BLaER1 treated with 17β-estradiol and CSF1 and Interleukin-3, amounts not matched to agents 10 nM and 100 nM (cell line): Measurements from ENCODE around the gene SLC19A1.

Experiments used
- H3K27ac ChIP-seq, 11 experiments: shearing (Covaris generic); formaldehyde crosslinking; 2 replicates each; pipeline ENCODE4 v1.8.1; 2022
- H3K27me3 ChIP-seq, 11 experiments: shearing (Covaris generic); formaldehyde crosslinking; 2 replicates each; pipeline ENCODE4 v1.8.1; 2022
- H3K36me3 ChIP-seq, 11 experiments: shearing (Covaris generic); formaldehyde crosslinking; 2 replicates each; pipeline ENCODE4 v1.8.1; 2022
- H3K4me1 ChIP-seq, 10 experiments: shearing (Covaris generic); formaldehyde crosslinking; 2 replicates each; pipeline ENCODE4 v1.8.1; 2022
- H3K4me2 ChIP-seq, 11 experiments: shearing (Covaris generic); formaldehyde crosslinking; 2 replicates each; pipeline ENCODE4 v1.8.1; 2022
- H3K4me3 ChIP-seq, 10 experiments: shearing (Covaris generic); formaldehyde crosslinking; 2 replicates each; pipeline ENCODE4 v1.8.1; 2022
- H3K9ac ChIP-seq, 11 experiments: shearing (Covaris generic); formaldehyde crosslinking; 2 replicates each; pipeline ENCODE4 v1.8.1; 2022
- H3K9me3 ChIP-seq, 11 experiments: shearing (Covaris generic); formaldehyde crosslinking; replicated peaks in 1 of 11; 2 replicates each; pipeline ENCODE4 v1.8.1; 2022
- H4K20me1 ChIP-seq, 11 experiments: shearing (Covaris generic); formaldehyde crosslinking; 2 replicates each; pipeline ENCODE4 v1.8.1; 2022
- Cebpa-rat ChIP-seq, 11 experiments: shearing (Covaris generic); IDR thresholded peaks; 2 replicates each; pipeline ENCODE4 v1.8.1; 2022

Gene SLC19A1

GRCh38 chr21:45477176-45478114 is 64.8 kb downstream of the SLC19A1 start:
- Histone ChIP-seq H3K36me3 (no peaks in the 10 kb centered on the region), H3K27me3 (peaks cover 0 to 9% (median 0%) of the 10 kb centered on the region in 11 experiments; a peak in 4 of 22 replicates), H3K4me2 (peak overlapping the region; percentile 82 to 98 (median 96)), H3K4me1 (peaks cover 59 to 76% (median 72%) of the 10 kb centered on the region in 10 experiments), H3K9me3 (peaks cover 0 to 4% (median 0%) of the 10 kb centered on the region in 11 experiments; a peak in 4 of 22 replicates), H4K20me1 (no peaks in the 10 kb centered on the region), H3K9ac (peak overlapping the region; percentile 67 to 83 (median 75); a peak in 21 of 22 replicates), H3K27ac (peak overlapping the region; percentile 68 to 93 (median 86); a peak in 21 of 22 replicates), H3K4me3 (peak overlapping the region; percentile 11 to 68 (median 44); a peak in 18 of 20 replicates)
- no peak for TF ChIP-seq Cebpa-rat (IDR thresholded peaks at IDR 0.05)

GRCh38 chr21:45476582-45476981 is 65.7 kb downstream of the SLC19A1 start:
- TF ChIP-seq Cebpa-rat (IDR thresholded peaks at IDR 0.05), result no peak
- Histone ChIP-seq H3K9me3 (peaks cover 0 to 4% (median 0%) of the 10 kb centered on the region in 11 experiments; a peak in 4 of 22 replicates), H3K27me3 (peaks cover 0 to 12% (median 0%) of the 10 kb centered on the region in 11 experiments; a peak in 4 of 22 replicates), H3K4me1 (peaks cover 55 to 76% (median 72%) of the 10 kb centered on the region in 10 experiments), H3K36me3 (no peaks in the 10 kb centered on the region), H3K4me2 (peak overlapping the region in 10 of 11 experiments; percentile 82 to 98 (median 96); a peak in 17 of 22 replicates), H3K4me3 (no peak overlapping the region), H4K20me1 (no peaks in the 10 kb centered on the region), H3K9ac (peak overlapping the region in 4 of 11 experiments; percentile 71 to 81 (median 74); a peak in 3 of 22 replicates), H3K27ac (peak overlapping the region in 1 of 11 experiments; percentile 93; a peak in 2 of 22 replicates)

- Histone ChIP-seq H3K4me2 (peak overlapping the region in 1 of 11 experiments; percentile 97; a peak in 1 of 22 replicates), H3K27ac (no peak overlapping the region; a peak in 1 of 22 replicates), H3K9ac (no peak overlapping the region), H3K36me3 (no peaks in the 10 kb centered on the region), H3K9me3 (peaks cover 0 to 4% (median 0%) of the 10 kb centered on the region in 11 experiments; a peak in 4 of 22 replicates), H4K20me1 (0 out of 22 replicates have a peak, but pooled peaks cover 0 to under 1% (median 0%) of the 10 kb centered on the region in 11 experiments), H3K27me3 (peaks cover 0 to 12% (median 0%) of the 10 kb centered on the region in 11 experiments; a peak in 4 of 22 replicates), H3K4me3 (no peak overlapping the region), H3K4me1 (peaks cover 55 to 76% (median 72%) of the 10 kb centered on the region in 10 experiments)
- TF ChIP-seq Cebpa-rat (IDR thresholded peaks at IDR 0.05), result no peak
Measured at GRCh38 chr21:45475797-45476570, 66.3 kb downstream of the SLC19A1 start.

- H4K20me1 ChIP-seq, result peaks cover 0 to 4% (median 0%) of the 10 kb centered on the region in 11 experiments; a peak in 1 of 22 replicates
- peaks cover 53 to 76% (median 71%) of the 10 kb centered on the region in 10 experiments for H3K4me1 ChIP-seq
- no peak overlapping the region for H3K4me2 ChIP-seq
- peaks cover 0 to 12% (median 0%) of the 10 kb centered on the region in 11 experiments; a peak in 4 of 22 replicates for H3K27me3 ChIP-seq
- H3K9me3 ChIP-seq, result peaks cover 0 to 4% (median 0%) of the 10 kb centered on the region in 11 experiments; a peak in 4 of 22 replicates
- no peak overlapping the region for H3K4me3 ChIP-seq
- H3K27ac ChIP-seq, result no peak overlapping the region; a peak in 2 of 22 replicates
- H3K36me3 ChIP-seq, result no peaks in the 10 kb centered on the region
- no peak overlapping the region for H3K9ac ChIP-seq
- TF ChIP-seq Cebpa-rat (IDR thresholded peaks at IDR 0.05), result no peak
Measured at GRCh38 chr21:45475004-45475685, 67.1 kb downstream of the SLC19A1 start.

- Histone ChIP-seq H3K4me1 (peaks cover 46 to 74% (median 71%) of the 10 kb centered on the region in 10 experiments), H4K20me1 (peaks cover 0 to 4% (median 0%) of the 10 kb centered on the region in 11 experiments; a peak in 1 of 22 replicates), H3K9ac (no peak overlapping the region), H3K4me3 (no peak overlapping the region), H3K36me3 (no peaks in the 10 kb centered on the region), H3K4me2 (no peak overlapping the region), H3K27me3 (peaks cover 0 to 12% (median 0%) of the 10 kb centered on the region in 11 experiments; a peak in 4 of 22 replicates), H3K27ac (no peak overlapping the region; a peak in 1 of 22 replicates), H3K9me3 (peaks cover 0 to 4% (median 0%) of the 10 kb centered on the region in 11 experiments; a peak in 4 of 22 replicates)
- TF ChIP-seq Cebpa-rat (IDR thresholded peaks at IDR 0.05), result no peak
Measured at GRCh38 chr21:45474323-45474950, 67.8 kb downstream of the SLC19A1 start.

- peaks cover 38 to 69% (median 64%) of the 10 kb centered on the region in 10 experiments for H3K4me1 ChIP-seq
- no peak overlapping the region for H3K27ac ChIP-seq
- H3K4me2 ChIP-seq, result peak overlapping the region in 9 of 11 experiments; percentile 58 to 85 (median 81); a peak in 13 of 22 replicates
- H3K4me3 ChIP-seq, result no peak overlapping the region
- H3K9me3 ChIP-seq, result peaks cover 0 to 4% (median 0%) of the 10 kb centered on the region in 11 experiments; a peak in 4 of 22 replicates
- no peaks in the 10 kb centered on the region for H3K36me3 ChIP-seq
- H3K27me3 ChIP-seq, result peaks cover 0 to 12% (median 0%) of the 10 kb centered on the region in 11 experiments; a peak in 4 of 22 replicates
- H3K9ac ChIP-seq, result no peak overlapping the region
- H4K20me1 ChIP-seq, result peaks cover 0 to 4% (median 0%) of the 10 kb centered on the region in 11 experiments; a peak in 1 of 22 replicates
- TF ChIP-seq Cebpa-rat (IDR thresholded peaks at IDR 0.05), result no peak
Measured at GRCh38 chr21:45473496-45474322, 68.5 kb downstream of the SLC19A1 start.
